H1 (cell line): ENCODE data around the gene CC2D1A.

Experiments used
- ATF2 ChIP-seq: IDR thresholded peaks from 2 replicates; pipeline ENCODE4 v1.6.1; 2012; ENCODE audit warnings: low read length, inconsistent platforms
- CTCF ChIP-seq, 3 experiments: IDR thresholded peaks; 1 replicate in 2 of 3; 2 replicates in 1 of 3; pipeline versions ENCODE4 v1.5.1 to v1.6.1; 2011; ENCODE audit warnings: low read length in 3 of 3, mild to moderate bottlenecking in 3 of 3, inconsistent platforms in 2 of 3, low read depth in 1 of 3, moderate library complexity in 1 of 3; ENCODE audit not compliant: insufficient read depth in 1 of 3; ENCODE audit errors: control extremely low read depth in 1 of 3
- EZH2 ChIP-seq: fragments of 200-600 bp; sonication (generic); IDR thresholded peaks from 2 replicates; pipeline ENCODE4 v1.7.1; 2012; ENCODE audit warnings: low read depth, mild to moderate bottlenecking, moderate library complexity, low read length, inconsistent platforms; ENCODE audit not compliant: severe bottlenecking
- POLR2A ChIP-seq, 2 experiments: IDR thresholded peaks; 1 replicate in 1 of 2; 2 replicates in 1 of 2; pipeline ENCODE4 v1.6.1; 2011; ENCODE audit warnings: low read depth in 2 of 2, low read length in 2 of 2, mild to moderate bottlenecking in 2 of 2; ENCODE audit errors: control extremely low read depth in 1 of 2

GRCh38 chr19:13856497-13856896, 49.5 kb upstream of the CC2D1A start:
- TF ChIP-seq EZH2 = no peak
- no peak for TF ChIP-seq POLR2A (IDR thresholded peaks at IDR 0.05; ENCODE audit: control extremely low read depth in 1 of 2, low read depth in 2 of 2, low read length in 2 of 2)
- TF ChIP-seq CTCF (IDR thresholded peaks at IDR 0.05; ENCODE audit: control extremely low read depth in 1 of 3, insufficient read depth in 1 of 3, low read depth in 1 of 3, low read length in 3 of 3) = no peak
- no peak for TF ChIP-seq ATF2
